ENCODE measurements around the gene COL23A1.

Gene COL23A1

GRCh38 chr5:178590141-178590923 lies at the start of gene COL23A1:
COL23A1 (minus strand) TSS chr5:178590393.
- DNase-seq (ENCODE audit: insufficient read length, low spot score) (no peak), FAIRE-seq (no peak)

GRCh38 chr5:178637356-178638074 lies 47.3 kb upstream of the COL23A1 start:
- no peak for DNase-seq (ENCODE audit: insufficient read length, low spot score)
- FAIRE-seq = no peak

- DNase-seq (ENCODE audit: insufficient read length, low spot score) (no peak), FAIRE-seq (no peak)
Observed at GRCh38 chr5:178632285-178632684, 42.1 kb upstream of the COL23A1 start.

- DNase-seq (ENCODE audit: insufficient read length, low spot score) = no peak
- FAIRE-seq = no peak
Observed at GRCh38 chr5:178630951-178631350, 40.8 kb upstream of the COL23A1 start.

GRCh38 chr5:178630475-178630930 lies 40.3 kb upstream of the COL23A1 start:
- FAIRE-seq = no peak
- no peak for DNase-seq (ENCODE audit: insufficient read length, low spot score)

DNA sequence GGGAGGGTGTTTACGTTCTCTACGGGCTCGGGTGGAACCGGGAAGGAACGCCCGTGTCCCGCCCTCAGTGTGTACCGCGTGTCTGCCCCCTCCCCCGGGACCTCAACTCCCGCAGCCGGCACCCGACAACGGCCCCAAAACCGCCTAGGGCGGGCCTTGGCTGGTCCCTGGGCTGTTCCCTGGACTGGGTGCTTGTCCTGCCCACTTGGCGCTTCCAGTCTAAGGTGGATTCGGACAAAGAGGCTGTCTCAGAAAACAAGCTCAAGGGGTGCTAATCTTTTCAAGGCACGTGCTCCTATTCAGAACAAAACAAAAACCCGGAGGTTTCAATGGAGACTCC lies 37.0 kb upstream of the COL23A1 start:
- no peak for DNase-seq (ENCODE audit: insufficient read length, low spot score)
- no peak for FAIRE-seq

- peak; percentile 87 for DNase-seq (ENCODE audit: insufficient read length, low spot score)
- FAIRE-seq = peak; percentile 73
Observed at GRCh38 chr5:178626484-178627258, 36.5 kb upstream of the COL23A1 start, which contains the start of gene CLK4. CLK4 (minus strand) TSS chr5:178627050; CDS start chr5:178623416, 3,634 bp downstream.

DNA sequence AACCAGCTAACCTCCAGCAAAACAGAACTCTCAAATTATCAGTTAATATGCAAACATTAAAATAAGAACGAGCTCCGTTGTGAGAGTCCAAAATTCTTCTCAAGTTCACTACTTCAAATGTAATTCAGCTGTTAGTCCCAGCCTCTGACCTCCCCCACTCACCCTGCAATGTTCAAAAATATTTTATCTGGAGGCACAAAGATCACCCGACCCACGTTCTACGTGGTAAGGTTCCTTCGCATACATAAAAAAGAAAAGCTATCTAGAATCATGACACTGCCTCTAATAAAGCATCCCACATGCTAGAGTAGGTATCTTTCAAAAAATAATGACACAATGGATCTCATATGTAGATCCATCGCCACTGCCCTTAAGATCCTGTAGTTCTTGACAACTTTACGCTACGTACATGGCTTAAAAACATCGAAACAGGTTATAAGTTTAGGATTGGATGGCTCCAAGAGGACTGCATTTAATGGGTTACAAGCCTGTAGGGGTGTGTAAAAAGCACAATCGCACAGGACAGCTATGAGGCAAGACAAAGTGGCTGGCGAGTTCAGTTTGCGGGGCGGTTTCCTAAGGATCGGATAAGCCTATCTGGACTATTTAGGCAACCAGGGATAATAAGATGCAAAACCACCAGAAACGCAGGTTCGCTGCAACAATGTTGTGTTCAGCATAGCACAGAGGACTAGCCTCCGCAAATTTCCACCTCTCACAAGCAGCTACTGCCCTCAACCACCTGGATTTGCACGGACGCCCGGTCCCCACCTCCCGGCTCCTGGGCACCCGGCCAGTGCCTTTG lies 35.7 kb upstream of the COL23A1 start:
- FAIRE-seq (peak; percentile 80), DNase-seq (ENCODE audit: insufficient read length, low spot score) (no peak)

GRCh38 chr5:178624631-178625546 lies 34.7 kb upstream of the COL23A1 start:
- DNase-seq (ENCODE audit: insufficient read length, low spot score) = no peak
- FAIRE-seq = no peak

DNA sequence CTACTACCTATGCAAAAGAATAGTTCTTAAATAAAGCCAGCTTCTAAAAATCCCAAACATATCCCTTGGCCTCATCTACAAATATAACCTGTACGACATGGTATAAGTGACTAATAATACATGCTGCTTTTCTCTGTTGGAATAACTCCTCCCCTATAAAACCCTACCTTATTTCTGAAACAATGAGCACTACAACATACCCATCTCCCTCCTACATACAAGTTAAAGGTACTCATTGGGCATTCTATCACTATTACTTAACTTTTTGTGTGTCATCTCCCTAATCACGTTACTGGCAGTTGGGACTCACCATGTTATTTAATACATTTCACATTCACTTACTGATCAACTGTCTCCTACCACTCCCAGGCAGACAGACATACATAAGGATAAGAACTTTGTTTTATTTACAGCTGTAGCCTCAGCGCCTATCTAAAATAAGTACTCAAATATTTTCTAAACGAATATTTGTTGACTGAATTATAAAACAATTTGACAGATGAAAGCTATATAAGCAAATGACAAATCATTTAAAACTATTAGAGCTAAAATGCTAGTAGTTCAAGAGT lies 32.6 kb upstream of the COL23A1 start:
- no peak for DNase-seq (ENCODE audit: insufficient read length, low spot score)
- peak; percentile 23 for FAIRE-seq

DNA sequence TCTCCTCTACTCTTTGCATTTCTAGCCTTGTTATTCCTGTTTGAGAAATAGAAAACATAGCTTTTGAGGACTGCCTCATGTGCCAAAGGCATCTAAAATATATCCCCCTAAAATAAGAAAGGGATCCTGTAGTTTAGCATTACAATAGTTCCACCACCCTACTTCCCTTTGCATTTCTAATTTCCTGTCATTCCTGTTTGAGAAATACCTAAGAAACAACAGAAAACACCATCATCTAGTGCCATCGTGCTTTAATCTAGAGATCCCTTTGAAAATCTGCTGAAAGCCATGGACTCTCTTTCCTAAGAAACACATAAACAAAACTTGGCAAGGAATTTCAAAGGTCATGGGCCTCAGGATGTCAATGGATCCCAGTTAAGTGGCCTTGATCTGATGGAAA lies 29.2 kb upstream of the COL23A1 start:
- DNase-seq (ENCODE audit: insufficient read length, low spot score) (no peak), FAIRE-seq (no peak)

DNA sequence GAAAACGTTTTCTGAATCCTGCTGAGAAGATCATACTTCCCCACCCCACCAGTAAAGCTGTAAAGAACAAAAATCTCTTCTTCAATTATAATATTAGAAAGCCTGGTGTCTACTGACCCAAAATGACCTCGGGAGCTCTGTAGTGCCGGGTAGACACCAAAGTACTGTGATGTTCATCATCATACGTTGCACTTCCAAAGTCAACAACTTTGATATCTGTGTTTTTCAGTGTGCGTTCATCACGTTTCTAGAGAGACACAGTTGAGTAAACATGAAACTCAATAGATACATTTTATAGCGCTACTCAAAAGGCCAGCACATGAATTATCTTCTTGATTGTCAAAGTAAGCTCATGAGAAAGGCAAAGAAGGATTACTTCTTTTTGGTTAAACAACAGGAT lies 22.1 kb upstream of the COL23A1 start:
- peak; percentile 59 for FAIRE-seq
- no peak for DNase-seq (ENCODE audit: insufficient read length, low spot score)

GRCh38 chr5:178606269-178606668 lies 16.1 kb upstream of the COL23A1 start:
- DNase-seq (ENCODE audit: insufficient read length, low spot score) (no peak), FAIRE-seq (no peak)

GRCh38 chr5:178605788-178606187 lies 15.6 kb upstream of the COL23A1 start:
- DNase-seq (ENCODE audit: insufficient read length, low spot score) (no peak), FAIRE-seq (no peak)

DNA sequence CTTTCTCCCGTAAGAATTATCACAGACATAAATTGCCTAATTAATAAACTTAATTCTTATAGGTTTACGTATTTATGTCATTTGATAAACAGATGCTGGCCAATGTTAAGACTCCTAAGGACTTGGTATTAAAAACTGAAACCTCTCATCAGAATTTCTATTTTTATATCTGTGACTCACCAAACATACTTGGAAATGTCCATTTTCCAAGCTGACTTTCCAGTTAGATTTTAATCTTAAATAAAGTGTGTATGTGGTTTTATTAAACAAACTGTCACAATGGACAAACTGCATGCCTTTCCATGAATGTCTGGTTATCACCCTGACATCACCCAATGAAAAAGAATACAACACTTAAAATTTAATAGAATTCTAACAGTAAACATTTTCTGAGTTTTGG lies 12.6 kb upstream of the COL23A1 start:
- no peak for DNase-seq (ENCODE audit: insufficient read length, low spot score)
- FAIRE-seq = no peak

- FAIRE-seq (no peak), DNase-seq (ENCODE audit: insufficient read length, low spot score) (no peak)
Observed at GRCh38 chr5:178595750-178596149, 5.6 kb upstream of the COL23A1 start.

- DNase-seq (ENCODE audit: insufficient read length, low spot score) (no peak), FAIRE-seq (no peak)
Observed at GRCh38 chr5:178595150-178595549, 5.0 kb upstream of the COL23A1 start.

DNA sequence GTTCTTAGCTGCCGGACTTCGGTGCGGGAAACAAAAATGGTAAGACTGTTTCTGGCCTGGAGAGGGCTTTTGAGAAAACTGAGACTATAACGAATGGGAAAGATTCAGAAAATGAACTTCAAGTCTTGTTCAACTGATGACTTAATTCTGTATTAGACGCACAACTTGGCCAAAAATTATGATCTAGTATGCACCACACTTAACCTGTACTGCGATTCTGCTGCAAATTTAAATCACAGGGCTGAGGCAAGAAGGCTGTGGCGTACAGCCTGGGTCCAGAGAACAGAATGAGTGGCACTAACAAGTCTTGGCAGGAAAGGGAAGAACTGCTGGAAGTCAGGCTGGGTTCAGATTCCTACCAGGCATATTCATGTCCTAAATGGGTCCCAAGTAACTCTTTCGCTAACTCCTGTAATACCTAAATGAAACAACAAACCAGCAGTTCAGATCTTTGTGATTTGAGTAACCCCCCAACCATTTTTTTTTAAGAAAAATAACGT lies 781 bp upstream of the COL23A1 start:
- no peak for DNase-seq (ENCODE audit: insufficient read length, low spot score)
- FAIRE-seq = peak; percentile 33
